Measurements from ENCODE around the gene VAX1.
"Not testable (repeated sequence)": the region's sequence is repeated elsewhere in the genome, so short reads cannot be mapped to it uniquely, and the experiment has no call there.

VAX1 gene

GRCh38 chr10:117137911-117138642, at the start of gene VAX1:
TSS of gene VAX1 (minus strand) at chr10:117138270. CDS start at chr10:117138056, 214 bp downstream.
- DNase-seq, result peak in 7 of 58 donors; percentile 8 to 38 (median 23)

- DNase-seq, result no peak
Observed at GRCh38 chr10:117186832-117187615, 49.0 kb upstream of the VAX1 start.

- not testable (repeated sequence) for DNase-seq
Observed at GRCh38 chr10:117185817-117186216, 47.7 kb upstream of the VAX1 start.

- DNase-seq, result no peak
Observed at GRCh38 chr10:117184821-117185220, 46.8 kb upstream of the VAX1 start.

- DNase-seq, result no peak
Observed at GRCh38 chr10:117184296-117184695, 46.2 kb upstream of the VAX1 start.

- DNase-seq, result no peak
Observed at GRCh38 chr10:117178190-117178589, 40.1 kb upstream of the VAX1 start.

- DNase-seq, result peak in 54 of 58 donors; percentile 12 to 88 (median 52)
Observed at GRCh38 chr10:117175901-117176534, 37.9 kb upstream of the VAX1 start.

- peak in 37 of 58 donors; percentile 13 to 77 (median 49) for DNase-seq
Observed at GRCh38 chr10:117175215-117175900, 37.3 kb upstream of the VAX1 start.

GRCh38 chr10:117174439-117175214, 36.6 kb upstream of the VAX1 start:
- DNase-seq, result peak in 56 of 58 donors; percentile 24 to 88 (median 70)

GRCh38 chr10:117170244-117170643, 32.2 kb upstream of the VAX1 start:
- DNase-seq, result peak in 2 of 58 donors; percentile 2 to 19

- DNase-seq, result no peak
Observed at GRCh38 chr10:117169480-117169879, 31.4 kb upstream of the VAX1 start.

- no peak for DNase-seq
Observed at GRCh38 chr10:117168729-117169128, 30.7 kb upstream of the VAX1 start.

GRCh38 chr10:117167789-117168674, 30.0 kb upstream of the VAX1 start:
- peak in 42 of 58 donors; percentile 9 to 69 (median 36) for DNase-seq

- peak in 2 of 58 donors; percentile 5 to 22 for DNase-seq
Observed at GRCh38 chr10:117167346-117167788, 29.3 kb upstream of the VAX1 start.

- DNase-seq, result peak in 1 of 58 donors; percentile 29
Observed at GRCh38 chr10:117166418-117167345, 28.6 kb upstream of the VAX1 start.

- DNase-seq, result peak in 40 of 58 donors; percentile 5 to 67 (median 38)
Observed at GRCh38 chr10:117165538-117166417, 27.7 kb upstream of the VAX1 start.
